ENCODE data around the gene ITGA8.
"Not testable (repeated sequence)": the region's sequence is repeated elsewhere in the genome, so short reads cannot be mapped to it uniquely, and the experiment has no call there.

DNA sequence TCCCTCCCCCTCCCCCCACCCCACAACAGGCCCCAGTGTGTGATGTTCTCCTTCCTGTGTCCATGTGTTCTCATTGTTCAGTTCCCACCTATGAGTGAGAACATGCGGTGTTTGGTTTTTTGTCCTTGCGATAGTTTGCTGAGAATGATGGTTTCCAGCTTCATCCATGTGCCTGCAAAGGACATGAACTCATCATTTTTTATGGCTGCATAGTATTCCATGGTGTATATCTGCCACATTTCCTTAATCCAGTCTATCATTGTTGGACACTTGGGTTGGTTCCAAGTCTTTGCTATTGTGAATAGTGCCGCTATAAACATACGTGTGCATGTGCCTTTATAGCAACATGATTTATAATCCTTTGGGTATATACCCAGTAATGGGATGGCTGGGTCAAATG lies 41.5 kb upstream of the ITGA8 start:
- not testable (repeated sequence) for TF ChIP-seq BHLHE40, MAFK, RFX5, CHD1, POLR2A, NFE2L2 (IDR thresholded peaks at IDR 0.05; ENCODE audit: low read depth, low read length)
- TF ChIP-seq, protein P1, sequence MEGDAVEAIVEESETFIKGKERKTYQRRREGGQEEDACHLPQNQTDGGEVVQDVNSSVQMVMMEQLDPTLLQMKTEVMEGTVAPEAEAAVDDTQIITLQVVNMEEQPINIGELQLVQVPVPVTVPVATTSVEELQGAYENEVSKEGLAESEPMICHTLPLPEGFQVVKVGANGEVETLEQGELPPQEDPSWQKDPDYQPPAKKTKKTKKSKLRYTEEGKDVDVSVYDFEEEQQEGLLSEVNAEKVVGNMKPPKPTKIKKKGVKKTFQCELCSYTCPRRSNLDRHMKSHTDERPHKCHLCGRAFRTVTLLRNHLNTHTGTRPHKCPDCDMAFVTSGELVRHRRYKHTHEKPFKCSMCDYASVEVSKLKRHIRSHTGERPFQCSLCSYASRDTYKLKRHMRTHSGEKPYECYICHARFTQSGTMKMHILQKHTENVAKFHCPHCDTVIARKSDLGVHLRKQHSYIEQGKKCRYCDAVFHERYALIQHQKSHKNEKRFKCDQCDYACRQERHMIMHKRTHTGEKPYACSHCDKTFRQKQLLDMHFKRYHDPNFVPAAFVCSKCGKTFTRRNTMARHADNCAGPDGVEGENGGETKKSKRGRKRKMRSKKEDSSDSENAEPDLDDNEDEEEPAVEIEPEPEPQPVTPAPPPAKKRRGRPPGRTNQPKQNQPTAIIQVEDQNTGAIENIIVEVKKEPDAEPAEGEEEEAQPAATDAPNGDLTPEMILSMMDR (conservative IDR thresholded peaks at IDR 0.05; ENCODE audit: low read depth, low read length) = not testable (repeated sequence)
